Thymus (tissue), 11 donors: ENCODE results near the gene PHACTR4. TPM values are rescaled to one million over a fixed set of nuclear protein-coding genes. Genes with fewer than 3 reads are reported as not detected.
A peak's percentile ranks its signal among the peaks of the same experiment; 100 is the strongest.
"Not testable (repeated sequence)": the region's sequence is repeated elsewhere in the genome, so short reads cannot be mapped to it uniquely, and the experiment has no call there.

Source experiments
- DNase-seq, 9 donors: peaks; one replicate each; pipeline ENCODE4 v3.0.0-alpha.2; 2013; ENCODE audit warnings: low spot score in 9 of 9, low read depth in 6 of 9, missing footprints in 1 of 9
- H3K27ac ChIP-seq, 2 donors: one replicate each; pipeline ENCODE4 v1.5.1; 2013; ENCODE audit warnings: control low read depth in 1 of 2, low read depth in 1 of 2, low read length in 1 of 2, mild to moderate bottlenecking in 1 of 2, moderate library complexity in 1 of 2
- H3K27me3 ChIP-seq, 2 donors: one replicate each; pipeline ENCODE4 v1.5.1; 2013; ENCODE audit warnings: low read length in 1 of 2; ENCODE audit not compliant: control insufficient read depth in 2 of 2, insufficient read depth in 1 of 2
- H3K36me3 ChIP-seq, 2 donors: one replicate each; pipeline ENCODE4 v1.5.1; 2013; ENCODE audit warnings: low read length in 1 of 2, mild to moderate bottlenecking in 1 of 2, moderate library complexity in 1 of 2; ENCODE audit not compliant: control insufficient read depth in 2 of 2, insufficient read depth in 2 of 2
- H3K4me1 ChIP-seq, 2 donors: one replicate each; pipeline ENCODE4 v1.5.1; 2013; ENCODE audit warnings: low read length in 2 of 2; ENCODE audit not compliant: control insufficient read depth in 2 of 2, insufficient read depth in 2 of 2
- H3K4me3 ChIP-seq, 2 donors: one replicate each; pipeline ENCODE4 v1.5.1; 2013; ENCODE audit warnings: low read length in 2 of 2, control low read depth in 1 of 2, mild to moderate bottlenecking in 1 of 2
- H3K9me3 ChIP-seq, 2 donors: one replicate each; pipeline ENCODE4 v1.5.1; 2013; ENCODE audit warnings: low read length in 1 of 2, mild to moderate bottlenecking in 1 of 2; ENCODE audit not compliant: control insufficient read depth in 2 of 2, insufficient read depth in 1 of 2
- WGBS: extraction: QIAGEN DNeasy Blood & Tissue Kit; methylation state at CpG from one replicate; pipeline ENCODE4 v1.1.7; 2013; 5-methylcytosine and 5-hydroxymethylcytosine counted together
- polyA plus RNA-seq: library from polyadenylated mRNA; stranded (reverse); fragments of 200-250 nt; gene quantifications from one replicate; pipeline ENCODE4 v1.2.3, GENCODE V29; 2013
- total RNA-seq: library from RNA; stranded (reverse); fragments of 120-200 nt; gene quantifications from one replicate; pipeline ENCODE4 v1.2.4, GENCODE V29; 2013
- donor health status: healthy.

The PHACTR4 gene
- total and polyA plus RNA-seq, 2 donors: 6.5 to 18.1 TPM

- H3K4me1 ChIP-seq: peaks cover 7 to 8% of the 10 kb centered on the region in 2 donors
- no peak overlapping the region for H3K4me3 ChIP-seq
- H3K9me3 ChIP-seq: no peaks in the 10 kb centered on the region
- no peak for DNase-seq
- WGBS: 95% methylated on average over 3 of the region's 3 CpGs
- no peaks in the 10 kb centered on the region for H3K27me3 ChIP-seq
- peak overlapping the region in 1 of 2 donors; percentile 65 for H3K27ac ChIP-seq
- H3K36me3 ChIP-seq: no peaks in the 10 kb centered on the region
These were observed 67.9 kb downstream of the PHACTR4 start for GRCh38 chr1:28437264-28437923.

DNA sequence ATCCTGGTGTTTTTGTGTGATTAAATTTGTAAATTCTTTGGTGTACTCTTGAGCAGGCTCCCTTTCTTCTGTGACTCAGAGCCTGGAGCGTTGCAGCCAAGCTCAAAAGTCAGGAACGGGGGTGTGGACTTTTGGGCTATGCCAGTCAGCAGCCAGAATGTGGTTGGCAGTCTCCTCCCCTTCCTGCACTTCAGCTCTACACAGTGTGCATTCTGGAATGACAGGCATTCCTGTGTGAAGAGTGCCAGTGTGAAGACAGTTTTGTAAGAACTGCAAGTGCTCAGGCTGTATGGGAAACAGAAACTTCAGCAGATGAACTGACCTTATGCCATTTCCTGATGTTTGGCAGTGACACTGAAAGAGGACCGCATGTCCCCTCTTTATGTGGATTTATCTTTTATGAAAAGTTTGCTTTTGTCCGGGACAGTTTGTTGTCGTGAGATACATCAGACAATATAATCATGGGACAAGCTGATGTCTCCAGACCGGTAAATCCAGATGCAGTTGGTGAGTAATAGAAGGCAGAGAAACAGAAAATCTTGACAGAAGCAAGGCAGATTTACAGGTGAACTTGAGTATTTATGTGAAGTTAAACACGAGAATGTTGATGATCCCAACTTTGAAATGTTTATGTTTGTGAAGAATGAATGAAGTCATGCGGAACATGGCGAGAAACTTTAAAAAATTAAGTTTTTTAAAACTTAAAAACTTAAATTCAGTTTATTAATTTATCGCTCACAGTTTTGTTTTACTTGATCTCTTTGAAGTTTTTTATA is 68.6 kb downstream of the PHACTR4 start:
- Histone ChIP-seq H3K36me3 (no peaks in the 10 kb centered on the region), H3K4me3 (peak overlapping the region in 1 of 2 donors; percentile 10), H3K27me3 (no peaks in the 10 kb centered on the region), H3K4me1 (peaks cover 7 to 8% of the 10 kb centered on the region in 2 donors), H3K9me3 (no peaks in the 10 kb centered on the region), H3K27ac (peak overlapping the region; percentile 23 to 73)
- DNase-seq: peak in 3 of 9 donors; percentile 18 to 53 (median 24)
- WGBS: 49% methylated on average over 10 of the region's 10 CpGs

GRCh38 chr1:28439320-28439719 is 69.8 kb downstream of the PHACTR4 start:
- H3K27me3 ChIP-seq: no peaks in the 10 kb centered on the region
- no peak overlapping the region for H3K4me3 ChIP-seq
- H3K4me1 ChIP-seq: peaks cover 7 to 8% of the 10 kb centered on the region in 2 donors
- H3K36me3 ChIP-seq: no peaks in the 10 kb centered on the region
- H3K27ac ChIP-seq: no peak overlapping the region
- H3K9me3 ChIP-seq: no peaks in the 10 kb centered on the region
- DNase-seq: no peak

DNA sequence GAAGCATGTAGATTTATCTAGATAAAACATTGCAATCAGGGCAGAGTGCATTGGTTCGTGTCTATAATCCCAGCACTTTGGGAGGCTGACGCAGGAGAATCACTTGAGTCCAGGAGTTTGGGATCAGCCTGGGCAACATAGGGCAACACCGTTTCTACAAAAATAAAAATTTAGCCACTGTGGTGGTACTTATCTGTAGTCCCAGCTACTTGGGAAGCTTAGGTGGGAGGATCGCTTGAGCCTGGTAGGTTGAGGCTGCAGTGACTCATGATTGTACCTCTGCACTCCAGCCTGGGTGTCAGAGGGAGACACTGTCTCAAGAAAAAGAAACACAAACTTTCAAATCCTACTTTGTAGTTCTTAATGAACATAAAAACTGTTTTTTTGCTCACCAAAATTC is 72.1 kb downstream of the PHACTR4 start:
- H3K4me3 ChIP-seq: no peak overlapping the region
- no peak for DNase-seq
- H3K27ac ChIP-seq: no peak overlapping the region
- H3K27me3 ChIP-seq: no peaks in the 10 kb centered on the region
- H3K9me3 ChIP-seq: no peaks in the 10 kb centered on the region
- H3K4me1 ChIP-seq: peaks cover 7 to 8% of the 10 kb centered on the region in 2 donors
- no peaks in the 10 kb centered on the region for H3K36me3 ChIP-seq
- WGBS: 98% methylated on average over 4 of the region's 4 CpGs

- Histone ChIP-seq H3K27me3 (no peaks in the 10 kb centered on the region), H3K9me3 (no peaks in the 10 kb centered on the region), H3K4me1 (no peaks in the 10 kb centered on the region), H3K4me3 (no peak overlapping the region), H3K36me3 (peaks cover 0 to 5% of the 10 kb centered on the region in 2 donors), H3K27ac (no peak overlapping the region)
- DNase-seq: no peak
- 87% methylated on average over 3 of the region's 3 CpGs for WGBS
These were observed 74.0 kb downstream of the PHACTR4 start for GRCh38 chr1:28443550-28443949.

DNA sequence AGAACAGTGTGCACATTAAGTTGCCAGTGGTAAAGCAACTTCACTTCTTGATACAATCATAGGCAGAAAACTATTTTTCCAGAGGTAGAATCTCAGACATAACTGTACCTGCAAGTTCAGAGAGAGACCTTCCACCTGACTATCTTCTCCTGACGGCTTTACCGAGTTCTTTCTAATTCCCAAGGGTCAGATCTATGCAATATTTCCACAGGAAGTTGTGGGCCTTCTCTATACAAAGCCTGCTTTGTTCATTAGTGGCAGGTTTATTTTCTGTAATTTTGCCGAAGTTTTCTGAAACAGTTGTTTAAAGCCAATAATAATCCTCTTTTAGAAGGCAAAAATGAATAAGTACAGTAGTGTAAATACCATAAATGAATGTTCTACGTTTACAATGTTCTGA is 78.1 kb downstream of the PHACTR4 start:
- WGBS: 77% methylated on average over 4 of the region's 4 CpGs
- Histone ChIP-seq H3K27ac (peak overlapping the region in 1 of 2 donors; percentile 3), H3K4me3 (no peak overlapping the region), H3K36me3 (peaks cover 0 to 8% of the 10 kb centered on the region in 2 donors), H3K27me3 (no peaks in the 10 kb centered on the region), H3K9me3 (no peaks in the 10 kb centered on the region), H3K4me1 (peaks cover 18 to 27% of the 10 kb centered on the region in 2 donors)
- no peak for DNase-seq

DNA sequence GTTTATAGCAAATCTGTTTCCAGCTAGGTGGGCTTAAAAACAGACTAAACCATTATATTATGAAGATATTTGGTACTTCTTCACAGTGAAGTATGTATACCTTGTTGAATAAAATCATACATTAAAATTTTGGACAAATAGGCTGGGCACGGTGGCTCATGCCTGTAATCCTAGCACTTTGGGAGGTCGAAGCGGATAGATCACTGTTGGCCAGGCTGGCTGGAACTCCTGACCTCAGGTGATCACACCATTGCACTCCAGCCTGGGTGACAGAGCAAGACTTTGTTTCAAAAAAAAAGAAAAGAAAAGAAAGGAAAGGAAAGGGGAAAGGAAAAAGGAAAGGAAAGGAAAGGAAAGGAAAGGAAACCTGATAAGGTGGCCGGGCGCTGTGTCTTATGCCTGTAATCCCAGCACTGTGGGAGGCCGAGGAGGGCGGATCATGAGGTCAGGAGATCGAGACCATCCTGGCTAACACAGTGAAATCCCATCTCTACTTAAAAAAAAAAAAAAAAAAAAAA is 78.6 kb downstream of the PHACTR4 start:
- H3K27me3 ChIP-seq, H3K9me3 ChIP-seq, H3K4me3 ChIP-seq, DNase-seq, H3K27ac ChIP-seq, H3K36me3 ChIP-seq: not testable (repeated sequence)
- H3K4me1 ChIP-seq: peaks cover 18 to 27% of the 10 kb centered on the region in 2 donors
- WGBS: 99% methylated on average over 8 of the region's 8 CpGs

- peak in 5 of 9 donors; percentile 35 to 77 (median 48) for DNase-seq
- Histone ChIP-seq H3K27ac (peak overlapping the region; percentile 74 to 94), H3K4me3 (no peak overlapping the region), H3K9me3 (no peaks in the 10 kb centered on the region), H3K36me3 (peaks cover 0 to 8% of the 10 kb centered on the region in 2 donors), H3K4me1 (peaks cover 18 to 27% of the 10 kb centered on the region in 2 donors), H3K27me3 (no peaks in the 10 kb centered on the region)
- 11% methylated on average over 1 of the region's 1 CpG for WGBS
These were observed 80.4 kb downstream of the PHACTR4 start for GRCh38 chr1:28449904-28450303.

DNA sequence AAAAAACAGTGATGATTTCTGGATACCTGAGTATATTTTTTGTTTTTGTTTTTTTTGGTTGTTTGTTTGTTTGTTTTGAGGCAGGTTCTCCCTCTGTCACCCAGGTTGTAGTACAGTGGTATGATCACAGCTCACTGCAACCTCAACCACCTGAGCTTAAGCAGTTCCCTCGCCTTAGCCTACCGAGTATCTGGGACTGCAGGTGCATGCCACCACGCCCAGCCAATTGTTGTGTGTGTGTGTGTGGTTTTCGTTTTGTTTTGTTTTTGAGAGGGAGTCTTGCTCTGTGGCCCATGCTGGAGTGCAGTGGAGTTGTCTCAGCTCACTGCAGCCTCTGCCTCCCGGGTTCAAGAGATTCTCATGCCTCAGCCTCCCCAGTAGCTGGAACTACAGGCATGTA is 81.0 kb downstream of the PHACTR4 start:
- H3K9me3 ChIP-seq: no peaks in the 10 kb centered on the region
- no peaks in the 10 kb centered on the region for H3K27me3 ChIP-seq
- peak in 7 of 9 donors; percentile 43 to 84 (median 72) for DNase-seq
- peaks cover 21 to 32% of the 10 kb centered on the region in 2 donors for H3K4me1 ChIP-seq
- 26% methylated on average over 5 of the region's 5 CpGs for WGBS
- H3K36me3 ChIP-seq: peaks cover 0 to 8% of the 10 kb centered on the region in 2 donors
- peak overlapping the region; percentile 38 to 94 for H3K27ac ChIP-seq
- H3K4me3 ChIP-seq: no peak overlapping the region
